DOHH2 (cell line): Measurements from ENCODE around the gene STXBP2.
"Not testable (repeated sequence)": the region's sequence is repeated elsewhere in the genome, so short reads cannot be mapped to it uniquely, and the experiment has no call there.

Experiments used
- H3F3A ChIP-seq: fragments of 200-600 bp; sonication (generic), shearing (Covaris generic); 2 replicates; pipeline ENCODE4 v1.6.0; 2016; ENCODE audit warnings: antibody characterized with exemption, mild to moderate bottlenecking; ENCODE audit not compliant: control insufficient read depth, insufficient read depth
- H3K27ac ChIP-seq: fragments of 200-600 bp; sonication (generic); 2 replicates; pipeline ENCODE4 v1.5.1; 2014; ENCODE audit warnings: low read depth, mild to moderate bottlenecking, low read length, moderate library complexity
- H3K27me3 ChIP-seq: fragments of 200-600 bp; sonication (generic); 2 replicates; pipeline ENCODE4 v1.6.1; 2014; ENCODE audit warnings: mild to moderate bottlenecking, low read length, mixed read lengths; ENCODE audit not compliant: control insufficient read depth
- H3K36me3 ChIP-seq: fragments of 200-600 bp; sonication (generic); 2 replicates; pipeline ENCODE4 v1.6.1; 2014; ENCODE audit warnings: mild to moderate bottlenecking, low read length, moderate library complexity, mixed read lengths; ENCODE audit not compliant: control insufficient read depth
- H3K4me1 ChIP-seq: fragments of 200-600 bp; sonication (generic); 2 replicates; pipeline ENCODE4 v1.6.1; 2014; ENCODE audit warnings: mild to moderate bottlenecking, low read length, mixed read lengths; ENCODE audit not compliant: control insufficient read depth
- H3K4me2 ChIP-seq: fragments of 200-600 bp; sonication (generic); 2 replicates; pipeline ENCODE4 v1.6.0; 2014; ENCODE audit warnings: mild to moderate bottlenecking, low read length, moderate library complexity
- H3K4me3 ChIP-seq: fragments of 200-600 bp; sonication (generic); 2 replicates; pipeline ENCODE4 v1.5.1; 2014; ENCODE audit warnings: mild to moderate bottlenecking, low read length, mixed read lengths
- H3K79me2 ChIP-seq: fragments of 200-600 bp; sonication (generic); 2 replicates; pipeline ENCODE4 v1.6.1; 2014; ENCODE audit warnings: mild to moderate bottlenecking, low read length, mixed read lengths; ENCODE audit not compliant: control insufficient read depth
- H3K9me2 ChIP-seq: fragments of 200-600 bp; sonication (generic); replicated peaks from 2 replicates; pipeline ENCODE4 v1.6.1; 2014; ENCODE audit warnings: mild to moderate bottlenecking, low read length, mixed read lengths; ENCODE audit not compliant: control insufficient read depth
- H3K9me3 ChIP-seq: fragments of 200-600 bp; sonication (generic); 2 replicates; pipeline ENCODE4 v1.6.1; 2014; ENCODE audit warnings: antibody characterized with exemption, low read length, mixed read lengths; ENCODE audit not compliant: control insufficient read depth, insufficient read depth
- H4K20me1 ChIP-seq: fragments of 200-600 bp; sonication (generic); 2 replicates; pipeline ENCODE4 v1.6.0; 2014; ENCODE audit warnings: low read depth, mild to moderate bottlenecking, antibody characterized with exemption, low read length, moderate library complexity; ENCODE audit not compliant: control insufficient read depth, insufficient read depth
- EZH2phosphoT487 ChIP-seq: fragments of 200-600 bp; sonication (generic); IDR thresholded peaks from 2 replicates; pipeline ENCODE4 v1.6.1; 2017; ENCODE audit warnings: borderline replicate concordance, mild to moderate bottlenecking, antibody characterized with exemption, low read length, moderate library complexity, mixed read lengths
- TF ChIP-seq, protein P1 (sequence below): fragments of 200-600 bp; sonication (generic); IDR thresholded peaks from one replicate; pipeline ENCODE4 v1.5.1; 2014; ENCODE audit warnings: antibody characterized with exemption, mild to moderate bottlenecking, low read depth, low read length; ENCODE audit not compliant: poor library complexity, severe bottlenecking

Gene STXBP2

DNA sequence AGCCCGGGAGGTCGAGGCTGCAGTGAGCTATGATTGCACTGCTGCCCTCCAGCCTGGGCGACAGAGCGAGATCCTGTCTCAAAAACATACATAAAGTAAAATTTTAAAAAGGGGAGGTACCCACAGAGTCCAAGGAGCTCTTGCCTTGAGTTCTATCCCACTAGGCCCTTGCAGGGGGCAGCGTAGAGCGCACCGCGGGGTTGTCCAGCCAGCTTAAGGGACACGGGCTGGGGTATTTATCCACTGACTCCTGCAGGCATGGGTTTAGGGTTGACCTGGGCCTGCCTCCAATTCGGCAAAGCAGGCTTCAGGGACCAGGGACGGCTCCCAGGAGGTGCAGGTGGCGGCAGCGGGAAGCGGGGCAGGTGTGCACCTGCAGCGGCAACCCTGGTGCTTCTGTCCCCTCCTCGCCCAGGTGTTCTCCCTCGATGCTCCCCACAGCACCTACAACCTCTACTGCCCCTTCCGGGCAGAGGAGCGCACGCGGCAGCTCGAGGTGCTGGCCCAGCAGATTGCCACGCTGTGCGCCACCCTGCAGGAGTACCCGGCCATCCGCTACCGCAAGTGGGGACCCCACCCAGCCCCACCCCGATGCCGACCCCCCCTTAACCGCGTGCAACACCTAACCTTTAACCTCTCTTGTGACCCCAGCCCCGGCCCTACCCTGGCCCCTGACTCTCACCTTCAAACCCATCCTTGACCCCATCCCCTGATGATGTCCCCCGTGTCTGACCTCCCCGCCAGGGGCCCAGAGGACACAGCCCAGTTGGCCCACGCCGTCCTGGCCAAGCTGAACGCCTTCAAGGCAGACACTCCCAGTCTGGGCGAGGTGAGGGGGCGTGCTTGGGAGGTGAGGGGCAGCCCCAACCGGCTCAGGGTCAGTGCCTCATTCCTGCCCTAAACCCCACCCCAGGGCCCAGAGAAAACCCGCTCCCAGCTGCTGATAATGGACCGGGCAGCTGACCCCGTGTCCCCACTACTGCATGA is 4.7 kb downstream of the STXBP2 start:
- Histone ChIP-seq H3K36me3 (peaks cover 13% of the 10 kb centered on the region; the same call in 1 of the 2 replicates), H4K20me1 (no peaks in the 10 kb centered on the region), H3K9me3 (peaks cover 5% of the 10 kb centered on the region; the same call in 1 of the 2 replicates), H3K4me2 (no peak overlapping the region), H3K79me2 (peaks cover 16% of the 10 kb centered on the region), H3K4me1 (peaks cover 21% of the 10 kb centered on the region), H3F3A (peaks cover 6% of the 10 kb centered on the region; the same call in 1 of the 2 replicates), H3K27ac (no peak overlapping the region), H3K27me3 (no peaks in the 10 kb centered on the region), H3K4me3 (no peak overlapping the region), H3K9me2 (no peaks in the 10 kb centered on the region)
- TF ChIP-seq EZH2phosphoT487, result no peak
- TF ChIP-seq, protein P1, sequence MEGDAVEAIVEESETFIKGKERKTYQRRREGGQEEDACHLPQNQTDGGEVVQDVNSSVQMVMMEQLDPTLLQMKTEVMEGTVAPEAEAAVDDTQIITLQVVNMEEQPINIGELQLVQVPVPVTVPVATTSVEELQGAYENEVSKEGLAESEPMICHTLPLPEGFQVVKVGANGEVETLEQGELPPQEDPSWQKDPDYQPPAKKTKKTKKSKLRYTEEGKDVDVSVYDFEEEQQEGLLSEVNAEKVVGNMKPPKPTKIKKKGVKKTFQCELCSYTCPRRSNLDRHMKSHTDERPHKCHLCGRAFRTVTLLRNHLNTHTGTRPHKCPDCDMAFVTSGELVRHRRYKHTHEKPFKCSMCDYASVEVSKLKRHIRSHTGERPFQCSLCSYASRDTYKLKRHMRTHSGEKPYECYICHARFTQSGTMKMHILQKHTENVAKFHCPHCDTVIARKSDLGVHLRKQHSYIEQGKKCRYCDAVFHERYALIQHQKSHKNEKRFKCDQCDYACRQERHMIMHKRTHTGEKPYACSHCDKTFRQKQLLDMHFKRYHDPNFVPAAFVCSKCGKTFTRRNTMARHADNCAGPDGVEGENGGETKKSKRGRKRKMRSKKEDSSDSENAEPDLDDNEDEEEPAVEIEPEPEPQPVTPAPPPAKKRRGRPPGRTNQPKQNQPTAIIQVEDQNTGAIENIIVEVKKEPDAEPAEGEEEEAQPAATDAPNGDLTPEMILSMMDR, result no peak

DNA sequence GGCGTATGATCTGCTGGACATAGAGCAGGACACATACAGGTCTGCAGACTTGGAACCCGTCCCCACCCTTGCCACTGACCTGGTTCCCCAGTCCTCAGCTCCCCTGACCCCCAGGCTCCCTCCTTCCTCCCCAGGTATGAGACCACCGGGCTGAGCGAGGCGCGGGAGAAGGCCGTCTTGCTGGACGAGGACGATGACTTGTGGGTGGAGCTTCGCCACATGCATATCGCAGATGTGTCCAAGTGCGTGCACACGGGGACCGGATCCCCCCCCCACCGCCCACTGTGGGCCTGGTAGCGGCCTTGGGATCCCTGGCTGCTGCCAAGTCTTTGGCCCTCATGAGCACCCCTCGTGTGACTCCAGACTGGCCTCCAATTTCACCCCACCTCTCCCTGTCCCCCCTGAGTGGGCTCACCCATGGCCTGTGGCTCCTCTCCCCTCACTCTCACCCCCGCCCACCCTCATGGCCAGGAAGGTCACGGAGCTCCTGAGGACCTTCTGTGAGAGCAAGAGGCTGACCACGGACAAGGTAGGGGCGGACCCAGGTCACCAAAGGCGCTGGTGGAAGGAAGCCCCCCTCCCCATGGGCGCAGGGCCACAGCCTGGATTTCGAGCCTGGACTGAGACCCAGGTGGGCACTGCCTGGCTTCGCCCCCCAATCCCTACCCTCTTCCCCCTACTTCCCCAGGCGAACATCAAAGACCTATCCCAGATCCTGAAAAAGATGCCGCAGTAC is 5.6 kb downstream of the STXBP2 start:
- Histone ChIP-seq H3K9me3 (peaks cover 5% of the 10 kb centered on the region; the same call in 1 of the 2 replicates), H3K4me2 (no peak overlapping the region), H3K36me3 (peaks cover 13% of the 10 kb centered on the region; the same call in 1 of the 2 replicates), H3K27ac (no peak overlapping the region), H3K4me3 (no peak overlapping the region), H4K20me1 (no peaks in the 10 kb centered on the region), H3K27me3 (no peaks in the 10 kb centered on the region), H3K9me2 (no peaks in the 10 kb centered on the region), H3K4me1 (peaks cover 22% of the 10 kb centered on the region), H3K79me2 (peaks cover 13% of the 10 kb centered on the region), H3F3A (peaks cover 6% of the 10 kb centered on the region; the same call in 1 of the 2 replicates)
- TF ChIP-seq, protein P1, result no peak
- no peak for TF ChIP-seq EZH2phosphoT487

DNA sequence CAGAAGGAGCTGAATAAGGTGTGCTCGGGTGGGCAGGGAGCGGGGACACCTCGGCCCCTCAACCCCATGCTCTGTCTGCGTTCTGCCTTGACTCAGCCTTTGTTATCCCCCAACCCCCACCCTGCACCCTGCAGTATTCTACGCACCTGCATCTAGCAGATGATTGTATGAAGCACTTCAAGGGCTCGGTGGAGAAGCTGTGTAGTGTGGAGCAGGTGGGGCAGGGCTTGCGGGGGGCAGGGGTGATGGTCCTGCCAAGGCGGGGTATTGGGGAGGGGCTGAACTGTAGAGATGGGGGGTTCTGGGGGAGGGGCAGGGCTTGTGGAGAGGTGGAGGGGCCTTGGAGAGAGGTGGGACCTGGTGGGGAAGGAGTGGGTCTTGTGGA is 6.1 kb downstream of the STXBP2 start:
- no peak overlapping the region for H3K27ac ChIP-seq
- H3K4me1 ChIP-seq, result peaks cover 22% of the 10 kb centered on the region
- peaks cover 6% of the 10 kb centered on the region; the same call in 1 of the 2 replicates for H3F3A ChIP-seq
- H4K20me1 ChIP-seq, result no peaks in the 10 kb centered on the region
- no peaks in the 10 kb centered on the region for H3K27me3 ChIP-seq
- TF ChIP-seq, protein P1, result no peak
- TF ChIP-seq EZH2phosphoT487, result no peak
- no peaks in the 10 kb centered on the region for H3K9me2 ChIP-seq
- no peak overlapping the region for H3K4me2 ChIP-seq
- H3K36me3 ChIP-seq, result peaks cover 13% of the 10 kb centered on the region; the same call in 1 of the 2 replicates
- H3K79me2 ChIP-seq, result peaks cover 7% of the 10 kb centered on the region
- no peak overlapping the region for H3K4me3 ChIP-seq
- H3K9me3 ChIP-seq, result peaks cover 5% of the 10 kb centered on the region; the same call in 1 of the 2 replicates

DNA sequence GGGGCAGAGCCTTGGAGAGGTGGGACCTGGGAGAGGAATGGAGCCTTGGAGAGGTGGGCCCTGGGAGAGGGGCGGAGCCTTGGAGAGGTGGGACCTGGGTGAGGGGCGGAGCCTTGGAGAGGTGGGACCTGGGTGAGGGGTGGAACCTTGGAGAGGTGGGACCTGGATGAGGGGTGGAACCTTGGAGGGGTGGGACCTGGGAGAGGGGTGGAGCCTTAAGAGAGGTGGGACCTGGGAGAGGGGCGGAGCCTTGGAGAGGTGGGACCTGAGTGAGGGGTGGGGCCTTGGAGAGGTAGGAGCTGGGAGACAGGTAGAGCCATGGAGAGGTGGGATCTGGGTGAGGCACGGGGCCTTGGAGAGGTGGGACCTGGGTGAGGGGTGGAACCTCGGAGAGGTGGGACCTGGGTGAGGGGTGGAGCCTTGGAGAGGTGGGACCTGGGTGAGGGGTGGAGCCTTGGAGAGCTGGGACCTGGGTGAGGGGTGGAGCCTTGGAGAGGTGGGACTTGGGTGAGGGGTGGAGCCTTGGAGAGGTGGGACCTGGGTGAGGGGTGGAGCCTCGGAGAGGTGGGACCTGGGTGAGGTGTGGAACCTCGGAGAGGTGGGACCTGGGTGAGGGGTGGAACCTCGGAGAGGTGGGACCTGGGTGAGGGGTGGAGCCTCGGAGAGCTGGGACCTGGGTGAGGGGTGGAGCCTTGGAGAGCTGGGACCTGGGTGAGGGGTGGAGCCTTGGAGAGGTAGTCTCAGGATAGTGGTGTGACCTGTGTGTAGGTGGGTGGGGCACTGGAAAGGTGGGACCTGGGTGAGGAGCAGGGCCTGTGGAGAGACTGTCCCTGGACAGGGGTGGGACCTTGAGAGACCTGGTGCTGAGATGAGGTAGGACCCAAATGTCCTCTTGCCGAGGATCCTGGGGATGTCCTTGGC is 7.0 kb downstream of the STXBP2 start:
- peaks cover 30% of the 10 kb centered on the region for H3K4me1 ChIP-seq
- peaks cover 13% of the 10 kb centered on the region; the same call in 1 of the 2 replicates for H3K36me3 ChIP-seq

More for the DNA sequence above, 7.0 kb downstream of the STXBP2 start:
- H3K9me3 ChIP-seq, H3K4me3 ChIP-seq, H3K79me2 ChIP-seq, H3K9me2 ChIP-seq, H3F3A ChIP-seq, H4K20me1 ChIP-seq, H3K27ac ChIP-seq, H3K4me2 ChIP-seq, H3K27me3 ChIP-seq: not testable (repeated sequence)
